DND-41 (cell line): Measurements from ENCODE around the gene VTI1A.

Source experiments
- ATAC-seq: fragments of 200-7000 bp; cut with Tn5 transposase; 3 replicates; pipeline ENCODE4 v1.9.1; 2021; ENCODE audit warnings: low read depth; ENCODE audit not compliant: insufficient read depth
- DNase-seq: peaks from one replicate; pipeline ENCODE4 v3.0.0-alpha.2; 2020
- H2AFZ ChIP-seq: 2 replicates; pipeline ENCODE4 v1.6.0; 2012; ENCODE audit warnings: low read depth, low read length
- H3K27ac ChIP-seq: 2 replicates; pipeline ENCODE4 v1.5.1; 2012; ENCODE audit warnings: low read length, inconsistent platforms
- H3K27me3 ChIP-seq: fragments of 200-600 bp; sonication (generic); 2 replicates; pipeline ENCODE4 v1.6.0; 2012; ENCODE audit warnings: low read length, mild to moderate bottlenecking, inconsistent platforms; ENCODE audit not compliant: insufficient read depth, poor library complexity
- H3K36me3 ChIP-seq: 2 replicates; pipeline ENCODE4 v1.5.1; 2012; ENCODE audit warnings: low read length, inconsistent platforms; ENCODE audit not compliant: insufficient read depth
- H3K4me1 ChIP-seq: 2 replicates; pipeline ENCODE4 v1.5.1; 2012; ENCODE audit warnings: mild to moderate bottlenecking, low read length; ENCODE audit not compliant: insufficient read depth
- H3K4me2 ChIP-seq: 2 replicates; pipeline ENCODE4 v1.6.0; 2012; ENCODE audit warnings: mild to moderate bottlenecking, moderate library complexity, low read length, inconsistent platforms; ENCODE audit not compliant: insufficient read depth
- H3K4me3 ChIP-seq, 2 experiments: fragments of 200-600 bp in 1 of 2; shearing (Covaris generic) in 1 of 2; 2 replicates each; pipeline ENCODE4 v1.5.1; 2012 to 2016; ENCODE audit warnings: inconsistent platforms in 2 of 2, low read length in 2 of 2, mild to moderate bottlenecking in 2 of 2, low read depth in 1 of 2, moderate library complexity in 1 of 2
- H3K79me2 ChIP-seq: 2 replicates; pipeline ENCODE4 v1.6.0; 2012; ENCODE audit warnings: low read length, inconsistent platforms; ENCODE audit not compliant: insufficient read depth
- H3K9ac ChIP-seq: 2 replicates; pipeline ENCODE4 v1.6.0; 2012; ENCODE audit warnings: low read depth, mild to moderate bottlenecking, inconsistent platforms, low read length, moderate library complexity
- H3K9me3 ChIP-seq: 2 replicates; pipeline ENCODE4 v1.5.1; 2012; ENCODE audit warnings: low read length, moderate library complexity, mild to moderate bottlenecking, inconsistent platforms; ENCODE audit not compliant: insufficient read depth, severe bottlenecking
- H4K20me1 ChIP-seq: 2 replicates; pipeline ENCODE4 v1.6.0; 2012; ENCODE audit warnings: low read length; ENCODE audit not compliant: insufficient read depth
- CTCF ChIP-seq: IDR thresholded peaks from 2 replicates; pipeline ENCODE4 v1.5.1; 2012; ENCODE audit warnings: borderline replicate concordance, low read length, moderate library complexity, mild to moderate bottlenecking; ENCODE audit not compliant: poor library complexity, severe bottlenecking; ENCODE audit errors: extremely low read depth
- EZH2 ChIP-seq: IDR thresholded peaks from 3 replicates; pipeline ENCODE4 v1.6.1; 2012; ENCODE audit warnings: borderline replicate concordance, low read depth, mild to moderate bottlenecking, moderate library complexity, low read length, inconsistent platforms; ENCODE audit not compliant: severe bottlenecking

The VTI1A gene

GRCh38 chr10:112631501-112632400 lies 184.7 kb downstream of the VTI1A start:
- no peaks in the 10 kb centered on the region for H3K79me2 ChIP-seq
- no peak overlapping the region for H2AFZ ChIP-seq
- H3K27me3 ChIP-seq: no peaks in the 10 kb centered on the region
- no peak overlapping the region for H3K4me3 ChIP-seq
- H3K27ac ChIP-seq: no peak overlapping the region
- H3K36me3 ChIP-seq: no peaks in the 10 kb centered on the region
- ATAC-seq (no peak), DNase-seq (no peak)
- H3K9me3 ChIP-seq: no peaks in the 10 kb centered on the region
- H3K4me1 ChIP-seq: no peaks in the 10 kb centered on the region
- TF ChIP-seq CTCF (no peak), EZH2 (no peak)
- H4K20me1 ChIP-seq: no peaks in the 10 kb centered on the region
- H3K4me2 ChIP-seq: no peak overlapping the region
- no peak overlapping the region for H3K9ac ChIP-seq

DNA sequence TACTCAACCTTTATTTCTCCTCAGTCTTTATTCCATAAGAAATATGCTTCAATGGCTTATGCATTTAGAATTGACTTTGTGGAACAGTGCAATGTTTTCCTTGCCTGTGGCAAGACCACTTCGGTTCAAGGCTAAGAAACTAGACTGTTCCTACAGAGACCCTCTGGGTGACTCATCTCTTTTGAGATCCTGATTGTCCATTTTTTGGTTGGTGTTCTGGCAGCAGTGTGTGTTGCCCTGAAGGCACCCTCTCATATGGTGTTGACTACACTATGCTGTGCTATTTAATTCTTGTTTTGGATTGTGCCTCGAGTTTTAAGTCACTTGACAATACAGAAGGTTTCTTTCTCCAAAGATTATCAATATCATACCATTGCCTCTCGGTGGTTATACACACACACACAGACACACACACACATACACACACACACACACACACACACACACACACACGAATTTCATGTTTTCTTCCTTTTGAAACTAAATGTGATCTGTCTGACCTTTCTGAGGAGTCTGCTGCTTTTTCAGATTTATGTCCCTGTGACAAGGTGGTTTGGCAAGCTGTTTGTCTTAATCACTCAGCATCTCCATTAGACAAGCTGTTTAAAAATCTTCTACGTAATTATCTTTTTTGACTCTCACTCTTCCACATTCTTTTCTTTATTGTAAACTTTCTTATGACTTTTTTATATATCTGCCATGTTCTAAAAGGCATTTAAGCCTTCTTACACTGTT lies 187.2 kb downstream of the VTI1A start:
- H2AFZ ChIP-seq: no peak overlapping the region
- no peak overlapping the region for H3K4me3 ChIP-seq
- no peak overlapping the region for H3K4me2 ChIP-seq
- no peaks in the 10 kb centered on the region for H4K20me1 ChIP-seq
- no peaks in the 10 kb centered on the region for H3K9me3 ChIP-seq
- DNase-seq (no peak), ATAC-seq (no peak)
- H3K27me3 ChIP-seq: no peaks in the 10 kb centered on the region
- H3K79me2 ChIP-seq: no peaks in the 10 kb centered on the region
- no peak for TF ChIP-seq EZH2
- TF ChIP-seq CTCF: no peak
- H3K36me3 ChIP-seq: no peaks in the 10 kb centered on the region
- no peaks in the 10 kb centered on the region for H3K4me1 ChIP-seq
- H3K27ac ChIP-seq: no peak overlapping the region
- no peak overlapping the region for H3K9ac ChIP-seq

DNA sequence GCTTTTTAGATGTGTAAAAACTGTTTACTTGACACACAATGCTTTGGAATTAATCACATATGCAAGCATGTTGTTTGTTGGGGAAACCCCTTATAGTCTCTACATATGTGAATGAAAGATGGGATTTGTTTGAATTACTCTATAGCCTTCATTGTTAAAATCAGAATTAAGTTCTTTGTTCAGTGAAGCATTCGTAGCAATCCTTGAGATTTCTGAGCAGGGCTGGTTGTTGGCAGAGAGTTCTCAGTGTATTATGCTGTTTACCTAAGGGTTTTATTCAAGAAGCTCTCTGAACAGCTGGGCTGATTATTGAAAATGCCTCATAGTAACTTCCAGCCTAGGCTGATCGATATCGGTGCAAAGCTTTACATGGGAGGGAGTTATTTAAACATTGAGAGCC lies 190.9 kb downstream of the VTI1A start:
- Histone ChIP-seq H3K4me2 (no peak overlapping the region), H3K4me1 (no peaks in the 10 kb centered on the region)
- ATAC-seq: no peak

More for the DNA sequence above, 190.9 kb downstream of the VTI1A start:
- H2AFZ ChIP-seq: no peak overlapping the region
- no peak overlapping the region for H3K4me3 ChIP-seq
- no peaks in the 10 kb centered on the region for H3K27me3 ChIP-seq
- no peak overlapping the region for H3K9ac ChIP-seq
- no peaks in the 10 kb centered on the region for H3K36me3 ChIP-seq
- H4K20me1 ChIP-seq: no peaks in the 10 kb centered on the region
- H3K27ac ChIP-seq: no peak overlapping the region
- no peak for TF ChIP-seq CTCF
- no peak for TF ChIP-seq EZH2
- H3K79me2 ChIP-seq: no peaks in the 10 kb centered on the region
- no peak for DNase-seq
- no peaks in the 10 kb centered on the region for H3K9me3 ChIP-seq
